CD4-positive, alpha-beta T cell treated with Interferon gamma for 1 hour (primary cell): ENCODE data around the gene TUT4.

Experiments
- DNase-seq: peaks from one replicate; pipeline ENCODE4 v3.0.0-alpha.2; 2020

Gene TUT4

DNA sequence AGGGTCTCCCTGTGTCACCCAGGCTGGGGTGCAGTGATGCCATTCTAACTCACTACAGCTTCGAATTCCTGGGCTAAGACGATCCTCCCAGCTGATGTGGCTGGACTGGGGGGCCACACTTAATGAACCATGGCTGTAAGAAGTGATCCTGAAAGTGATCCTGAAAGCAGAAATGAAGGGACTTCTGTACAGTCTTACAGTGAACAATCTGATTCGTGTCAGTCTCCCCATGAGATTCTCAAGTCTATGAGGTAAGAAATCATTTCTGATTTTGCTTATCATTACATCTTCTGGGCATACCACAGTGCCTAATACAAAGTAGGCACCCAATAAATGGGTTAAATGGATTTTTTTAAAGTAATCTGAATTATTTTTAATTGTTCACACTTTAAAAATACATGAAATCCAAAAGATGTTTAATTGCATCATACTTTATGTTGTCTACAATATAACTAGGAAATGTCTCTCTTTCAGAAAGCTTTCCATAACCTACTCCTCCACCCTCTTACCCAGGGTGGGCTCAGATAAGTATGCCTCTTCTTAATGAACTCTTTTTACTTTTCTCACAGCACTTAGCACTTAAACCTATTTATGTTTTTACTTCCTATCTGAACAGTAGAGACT lies 21.5 kb downstream of the TUT4 start:
- no peak for DNase-seq

GRCh38 chr1:52530563-52531144 lies 22.2 kb downstream of the TUT4 start:
- no peak for DNase-seq

DNA sequence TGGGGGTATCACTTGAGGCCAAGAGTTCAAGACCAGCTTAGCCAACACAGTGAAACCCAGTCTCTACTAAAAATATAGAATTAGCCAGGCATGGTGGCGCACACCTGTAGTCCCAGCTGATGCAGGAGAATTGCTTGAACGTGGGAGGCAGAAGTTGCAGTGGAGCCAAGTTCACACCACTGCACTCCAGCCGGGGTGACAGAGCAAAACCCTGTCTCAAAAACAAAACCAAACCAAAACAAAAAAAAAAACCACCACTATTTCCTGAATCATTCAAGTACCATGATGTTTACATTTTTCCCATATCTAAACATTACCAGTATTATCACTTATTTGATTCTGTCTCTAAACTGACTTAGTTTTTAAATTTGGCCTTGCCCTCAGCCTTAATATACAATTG lies 29.5 kb downstream of the TUT4 start:
- no peak for DNase-seq

- no peak for DNase-seq
These were observed 32.7 kb downstream of the TUT4 start for GRCh38 chr1:52520148-52520547.

- DNase-seq = no peak
These were observed 33.9 kb downstream of the TUT4 start for GRCh38 chr1:52518962-52519361.

DNA sequence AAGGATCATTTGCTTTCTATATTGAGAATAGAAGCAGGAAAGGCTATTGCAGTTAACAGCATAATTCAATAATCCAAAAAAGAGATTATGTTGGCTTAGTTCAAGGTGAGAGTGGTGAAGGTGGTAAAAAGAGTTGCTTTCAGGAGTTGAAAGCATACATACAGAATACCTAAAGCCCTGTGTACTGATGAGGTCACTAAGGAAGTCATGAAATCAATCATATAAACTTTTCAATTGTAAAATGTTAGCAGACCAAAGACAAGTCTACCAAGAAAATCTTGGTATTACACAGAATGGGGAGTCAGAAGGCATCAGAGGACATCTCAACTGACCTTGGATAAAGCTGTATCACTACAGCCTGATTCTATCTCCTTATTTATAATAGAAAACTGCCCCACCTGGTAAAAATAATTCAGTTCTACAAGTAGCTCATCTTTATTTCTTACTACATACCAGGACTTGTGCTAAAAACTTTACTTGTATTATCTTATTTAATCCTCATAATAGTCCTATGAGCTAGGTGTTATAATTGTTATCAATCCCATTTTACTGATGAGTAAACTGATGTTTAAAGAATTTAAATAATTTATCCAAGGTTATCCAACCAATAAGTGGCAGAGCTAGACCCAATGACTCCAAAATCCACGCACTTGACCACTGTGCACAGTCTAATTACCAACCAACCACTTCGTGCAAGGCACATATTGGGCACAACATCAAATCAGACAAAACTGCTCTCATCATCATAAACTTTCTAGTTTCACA lies 40.9 kb downstream of the TUT4 start:
- DNase-seq = no peak

DNA sequence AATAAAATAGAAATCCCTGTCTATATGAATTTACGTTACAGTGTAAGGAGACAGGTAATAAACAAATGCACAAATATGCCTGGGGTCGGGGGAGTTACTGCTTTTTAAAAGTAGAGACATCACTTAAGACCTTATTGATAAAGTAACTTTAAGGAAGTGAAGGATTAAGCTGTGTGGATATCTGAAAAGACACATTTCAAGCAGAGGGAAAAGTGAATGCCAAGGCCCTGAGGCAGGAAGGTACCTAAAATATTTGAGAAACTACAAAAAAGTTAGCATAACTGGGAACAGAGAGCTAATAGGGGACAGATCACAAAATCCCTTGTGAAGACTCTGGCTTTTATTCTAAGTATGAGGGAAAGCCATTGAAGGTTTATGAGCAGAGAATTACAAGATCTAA lies 41.5 kb downstream of the TUT4 start:
- no peak for DNase-seq

- no peak for DNase-seq
These were observed 45.9 kb downstream of the TUT4 start for GRCh38 chr1:52506920-52507546.

DNA sequence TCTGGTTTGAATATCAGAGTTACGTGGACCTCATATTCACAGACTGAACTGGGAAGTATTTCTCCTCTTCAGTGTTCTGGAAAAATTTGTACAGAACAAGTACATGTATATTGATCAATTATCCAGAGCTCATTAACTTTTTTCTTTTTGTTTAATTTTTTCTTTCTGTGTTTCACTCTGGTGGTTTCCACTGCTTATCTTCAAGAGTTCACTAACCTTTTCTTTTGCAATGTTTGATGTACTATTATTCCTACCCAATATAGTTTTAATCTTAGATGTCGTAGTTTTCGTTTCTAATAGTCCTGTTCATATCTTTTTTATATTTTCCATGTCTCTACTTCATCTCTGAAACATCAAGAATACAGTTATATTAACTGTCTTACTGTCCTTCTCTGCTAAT lies 46.5 kb downstream of the TUT4 start:
- no peak for DNase-seq

GRCh38 chr1:52504720-52505119 lies 48.2 kb downstream of the TUT4 start:
- DNase-seq = no peak

DNA sequence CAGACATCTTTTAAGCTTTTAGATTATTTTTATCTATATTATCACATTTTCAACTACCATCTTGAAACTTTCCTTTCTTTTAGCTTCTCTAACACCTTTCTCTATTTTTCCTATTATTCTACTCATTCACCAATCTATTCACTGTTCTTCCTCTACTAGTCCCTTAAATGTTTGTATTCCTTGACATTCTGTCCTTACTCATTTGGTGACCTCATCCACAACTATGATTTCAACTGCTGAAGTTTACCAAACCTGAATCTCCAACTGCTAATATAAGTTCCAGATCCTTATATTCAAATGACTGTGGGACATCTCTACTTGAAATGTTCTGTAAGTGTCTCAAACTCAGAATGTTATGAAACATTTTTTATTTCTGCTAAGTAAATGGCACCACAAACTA lies 49.2 kb downstream of the TUT4 start:
- no peak for DNase-seq

DNA sequence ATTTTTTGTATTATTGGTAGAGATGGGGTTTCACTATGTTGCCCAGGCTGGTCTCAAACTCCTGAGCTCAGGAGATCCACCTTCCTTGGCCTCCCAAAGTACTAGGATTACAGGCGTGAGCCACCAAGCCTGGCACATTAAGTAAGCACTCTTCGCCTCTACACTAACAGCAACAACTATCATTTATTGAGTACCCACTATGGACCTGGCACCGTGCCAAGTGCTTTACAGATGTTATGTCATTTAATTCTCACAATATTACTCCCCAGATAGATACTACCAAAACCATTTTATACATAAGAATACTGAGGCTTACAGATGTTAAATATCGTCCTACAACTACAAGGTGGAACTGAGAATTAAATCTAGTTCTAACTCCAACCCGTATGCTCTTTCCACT lies 50.1 kb downstream of the TUT4 start:
- no peak for DNase-seq

GRCh38 chr1:52487632-52488031 lies 65.3 kb downstream of the TUT4 start:
- DNase-seq = no peak

DNA sequence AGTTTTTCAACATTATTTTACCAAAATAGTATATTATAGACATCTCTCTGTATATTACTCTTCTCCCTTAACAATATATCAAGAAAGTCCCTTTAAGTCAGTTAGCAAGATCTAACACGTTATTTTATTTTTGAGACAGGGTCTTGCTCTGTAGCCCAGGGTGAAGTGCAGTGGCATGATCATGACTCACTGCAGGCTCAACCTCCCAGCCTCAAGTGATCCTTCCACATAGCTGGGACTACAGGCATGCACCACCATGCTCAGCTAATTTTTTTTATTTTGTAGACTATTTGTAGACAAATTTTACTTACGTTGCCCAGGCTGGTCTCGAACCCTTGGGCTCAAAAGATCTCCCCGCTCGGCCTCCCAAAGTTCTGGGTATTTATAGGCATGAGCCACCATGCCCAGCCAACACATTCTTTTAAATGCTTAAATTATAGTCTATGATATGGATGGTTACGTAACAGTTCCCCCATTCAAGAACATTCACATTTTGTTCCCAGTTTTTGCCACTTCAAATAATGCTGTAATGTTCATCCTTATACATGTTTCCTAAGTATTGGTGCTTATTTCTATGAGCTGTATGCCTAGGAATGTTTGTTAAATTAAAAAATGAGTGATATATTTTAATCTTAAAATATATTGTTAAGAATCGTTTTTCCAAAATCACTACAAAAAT lies 70.4 kb downstream of the TUT4 start:
- no peak for DNase-seq

- DNase-seq = no peak
These were observed 73.8 kb downstream of the TUT4 start for GRCh38 chr1:52479076-52479475.

DNA sequence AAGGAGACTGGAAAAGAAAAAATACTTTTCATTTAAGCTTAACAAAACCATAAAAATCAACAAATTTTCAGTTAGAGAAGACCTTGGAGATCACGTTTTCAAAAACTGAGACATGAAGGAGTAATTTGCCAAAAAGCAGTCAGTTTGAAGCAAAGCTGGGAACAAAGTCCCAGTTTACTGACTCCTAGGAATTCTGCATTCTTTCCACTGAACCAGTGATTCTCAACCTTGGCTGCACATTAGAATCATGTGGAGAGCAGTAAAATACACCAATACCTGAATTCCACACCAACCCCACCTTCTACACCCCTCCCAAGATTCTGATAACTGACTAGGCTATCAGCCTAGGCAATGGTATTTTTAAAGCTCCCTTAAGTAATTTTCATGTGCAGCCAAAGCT lies 75.0 kb downstream of the TUT4 start:
- no peak for DNase-seq

DNA sequence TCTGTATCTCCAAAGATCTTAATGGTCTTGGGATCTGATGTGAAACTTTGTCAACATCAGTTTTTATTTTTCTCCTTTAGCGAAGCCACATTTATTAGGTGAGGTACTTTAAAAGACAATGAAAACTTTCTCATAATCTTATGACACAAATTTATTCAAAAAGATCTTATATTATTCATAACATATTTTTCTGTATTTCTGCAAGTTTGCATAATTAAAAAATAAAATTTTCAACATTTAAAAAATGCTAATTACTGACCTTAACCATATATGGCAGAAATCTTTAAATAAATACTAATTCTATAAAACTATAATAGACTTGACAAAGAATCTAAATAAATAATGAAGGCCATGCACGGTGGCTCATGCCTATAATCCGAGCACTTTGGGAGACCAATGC lies 75.9 kb downstream of the TUT4 start:
- no peak for DNase-seq

DNA sequence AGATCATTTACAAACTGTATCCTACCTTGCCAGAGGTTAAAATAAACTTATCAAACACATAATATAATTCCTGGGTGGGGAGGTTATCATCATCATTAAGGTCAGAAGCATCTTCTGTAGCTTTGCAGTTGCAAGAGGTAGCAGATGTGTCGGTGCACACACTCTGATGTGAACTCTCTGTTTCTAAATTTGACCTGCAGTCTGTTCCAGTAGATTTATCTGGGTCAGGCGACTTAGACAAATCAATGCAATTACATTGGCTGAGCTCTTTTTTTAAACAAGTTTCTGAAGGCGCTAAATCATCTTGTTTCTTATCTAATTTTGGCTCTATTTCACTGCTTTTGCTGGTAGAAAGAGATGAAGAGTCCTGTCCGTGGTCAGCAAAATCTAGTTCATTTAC lies 78.1 kb downstream of the TUT4 start:
- DNase-seq = no peak

- DNase-seq = no peak
These were observed 79.9 kb downstream of the TUT4 start for GRCh38 chr1:52473039-52473438.

DNA sequence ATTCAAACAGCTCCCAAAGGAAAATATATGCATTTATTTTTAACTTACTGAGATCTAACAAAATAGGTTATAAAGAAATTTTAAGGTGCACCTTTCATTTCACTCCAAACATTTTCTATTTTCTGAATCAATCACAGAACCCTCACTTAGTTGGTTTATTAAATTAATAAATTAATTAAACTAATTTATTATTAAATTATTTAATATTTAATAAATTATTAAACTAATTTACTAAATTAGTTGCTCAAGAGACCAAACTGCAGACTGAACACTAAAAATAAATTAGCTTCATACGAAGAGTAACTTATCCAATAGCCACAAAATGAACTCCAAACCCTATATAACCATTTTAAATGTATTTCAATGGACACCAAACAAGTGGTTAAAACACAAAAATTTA lies 80.5 kb downstream of the TUT4 start:
- no peak for DNase-seq

DNA sequence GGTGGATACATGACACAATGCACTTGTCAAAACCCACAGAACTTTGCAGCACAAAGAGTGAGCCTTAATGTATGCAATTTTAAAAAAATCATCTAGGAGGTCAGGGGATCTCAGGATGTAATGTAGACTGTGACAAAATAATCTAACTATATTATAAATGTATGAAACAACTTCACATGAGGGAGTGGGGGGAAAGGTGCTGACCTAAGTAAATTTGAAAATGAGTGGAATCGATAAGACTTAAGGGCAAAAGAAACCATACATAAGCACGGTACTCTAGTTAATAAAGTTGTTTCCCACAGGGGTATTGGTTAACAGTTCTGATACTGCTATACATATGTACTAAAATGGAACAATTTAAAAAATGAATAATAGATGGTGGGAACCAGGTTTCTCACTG lies 83.8 kb downstream of the TUT4 start:
- no peak for DNase-seq

GRCh38 chr1:52463891-52464290 lies 89.0 kb downstream of the TUT4 start:
- DNase-seq = no peak

DNA sequence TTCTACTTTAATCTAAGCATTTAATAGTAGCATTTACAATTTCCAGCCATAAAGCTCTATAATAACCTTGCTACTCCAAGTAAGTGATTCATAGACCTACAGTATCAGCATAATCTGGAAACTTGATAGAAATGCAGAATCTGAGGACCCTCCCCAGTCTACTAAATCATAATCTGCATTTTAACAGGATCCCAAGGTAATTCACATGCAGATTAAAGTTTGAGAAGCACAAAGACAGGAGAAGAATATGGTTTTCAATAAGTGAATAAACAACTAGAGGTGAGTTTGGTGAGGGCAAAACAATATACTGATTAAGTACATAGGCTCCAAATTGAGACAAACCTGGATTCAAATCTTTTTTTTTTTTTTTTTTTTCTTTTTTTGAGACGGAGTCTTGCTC lies 91.1 kb downstream of the TUT4 start:
- DNase-seq = no peak

GRCh38 chr1:52460694-52461093 lies 92.2 kb downstream of the TUT4 start:
- DNase-seq = no peak
